Ishikawa (cell line): ENCODE data around the gene MARCO.

Experiments used
- CEBPB ChIP-seq: IDR thresholded peaks from 2 replicates; pipeline ENCODE4 v1.6.1; 2012
- CREB1 ChIP-seq: IDR thresholded peaks from 2 replicates; pipeline ENCODE4 v1.6.1; 2012; ENCODE audit warnings: low read depth
- EGR1 ChIP-seq: IDR thresholded peaks from 2 replicates; pipeline ENCODE4 v1.6.1; 2012
- EP300 ChIP-seq: IDR thresholded peaks from 2 replicates; pipeline ENCODE4 v1.6.1; 2012; ENCODE audit warnings: borderline replicate concordance
- FOXM1 ChIP-seq: IDR thresholded peaks from 2 replicates; pipeline ENCODE4 v1.6.1; 2012; ENCODE audit warnings: low read depth, borderline replicate concordance
- MAX ChIP-seq: IDR thresholded peaks from 2 replicates; pipeline ENCODE4 v1.6.1; 2012
- NFIC ChIP-seq: IDR thresholded peaks from 2 replicates; pipeline ENCODE4 v1.6.1; 2012
- RAD21 ChIP-seq: IDR thresholded peaks from 2 replicates; pipeline ENCODE4 v1.6.1; 2012; ENCODE audit warnings: low read depth
- REST ChIP-seq: IDR thresholded peaks from 2 replicates; pipeline ENCODE4 v1.6.1; 2012; ENCODE audit warnings: low read depth, mild to moderate bottlenecking
- TAF1 ChIP-seq: IDR thresholded peaks from 2 replicates; pipeline ENCODE4 v1.6.1; 2012; ENCODE audit warnings: low read depth, mild to moderate bottlenecking
- TCF12 ChIP-seq: IDR thresholded peaks from 2 replicates; pipeline ENCODE4 v1.6.1; 2012; ENCODE audit warnings: low read depth
- TEAD4 ChIP-seq: IDR thresholded peaks from 2 replicates; pipeline ENCODE4 v1.6.1; 2012
- USF1 ChIP-seq: IDR thresholded peaks from 2 replicates; pipeline ENCODE4 v1.6.1; 2012
- YY1 ChIP-seq: IDR thresholded peaks from 2 replicates; pipeline ENCODE4 v1.6.1; 2012; ENCODE audit warnings: low read depth
- ZBTB7A ChIP-seq: IDR thresholded peaks from 2 replicates; pipeline ENCODE4 v1.6.1; 2012; ENCODE audit warnings: low read depth

MARCO gene

GRCh38 chr2:118981632-118982031, 39.6 kb downstream of the MARCO start:
- no peak for TF ChIP-seq ZBTB7A
- TF ChIP-seq CEBPB = no peak
- no peak for TF ChIP-seq TCF12
- TF ChIP-seq CREB1 = no peak
- no peak for TF ChIP-seq YY1
- no peak for TF ChIP-seq TEAD4
- TF ChIP-seq EGR1 = no peak
- no peak for TF ChIP-seq NFIC
- no peak for TF ChIP-seq USF1
- TF ChIP-seq FOXM1 = no peak
- no peak for TF ChIP-seq RAD21
- TF ChIP-seq REST = no peak
- no peak for TF ChIP-seq TAF1
- TF ChIP-seq EP300 = no peak

- no peak for TF ChIP-seq NFIC
- TF ChIP-seq ZBTB7A = no peak
- no peak for TF ChIP-seq TCF12
- TF ChIP-seq EP300 = no peak
- TF ChIP-seq CEBPB = no peak
- no peak for TF ChIP-seq RAD21
- no peak for TF ChIP-seq FOXM1
- TF ChIP-seq TAF1 = no peak
- no peak for TF ChIP-seq MAX
- TF ChIP-seq TEAD4 = no peak
- no peak for TF ChIP-seq REST
- no peak for TF ChIP-seq USF1
- no peak for TF ChIP-seq CREB1
Observed at GRCh38 chr2:118982039-118982438, 40.0 kb downstream of the MARCO start.

GRCh38 chr2:118983133-118983532, 41.1 kb downstream of the MARCO start:
- TF ChIP-seq RAD21 (no peak), CREB1 (no peak), ZBTB7A (no peak), YY1 (no peak), EP300 (no peak), TEAD4 (no peak), EGR1 (no peak), MAX (no peak), NFIC (no peak), TAF1 (no peak), TCF12 (no peak)

GRCh38 chr2:118983915-118984314, 41.9 kb downstream of the MARCO start:
- TF ChIP-seq RAD21 (no peak), TCF12 (no peak), USF1 (no peak), EGR1 (no peak)

- TF ChIP-seq TCF12 (no peak), TEAD4 (no peak), EGR1 (no peak), REST (no peak), MAX (no peak), NFIC (no peak), RAD21 (no peak), USF1 (no peak), CREB1 (no peak), TAF1 (no peak), FOXM1 (no peak), EP300 (no peak), CEBPB (no peak)
Observed at GRCh38 chr2:118986738-118987137, 44.7 kb downstream of the MARCO start.
